ENCODE data around the gene TMEM123. TPM values are rescaled to one million over a fixed set of nuclear protein-coding genes. Genes with fewer than 3 reads are reported as not detected.
"Not testable (repeated sequence)": the region's sequence is repeated elsewhere in the genome, so short reads cannot be mapped to it uniquely, and the experiment has no call there.

Gene TMEM123
- total RNA-seq, 3 donors from 2014 or later = 177 to 189 (median 187) TPM

DNA sequence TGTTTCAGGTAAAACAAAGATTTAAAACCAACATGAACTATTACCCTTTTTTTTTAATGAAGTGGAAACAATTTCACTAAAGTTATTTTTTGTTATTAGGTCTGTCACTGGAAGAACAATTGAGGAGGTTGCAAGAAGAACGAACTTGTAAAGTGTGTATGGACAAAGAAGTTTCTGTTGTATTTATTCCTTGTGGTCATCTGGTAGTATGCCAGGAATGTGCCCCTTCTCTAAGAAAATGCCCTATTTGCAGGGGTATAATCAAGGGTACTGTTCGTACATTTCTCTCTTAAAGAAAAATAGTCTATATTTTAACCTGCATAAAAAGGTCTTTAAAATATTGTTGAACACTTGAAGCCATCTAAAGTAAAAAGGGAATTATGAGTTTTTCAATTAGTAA is 74.7 kb downstream of the TMEM123 start:
- H3K27me3 Mint-ChIP-seq (ENCODE audit: low read depth) = no peaks in the 10 kb centered on the region
- ATAC-seq = no peak
- H3K4me1 Mint-ChIP-seq (ENCODE audit: low read depth) = peaks cover 24% of the 10 kb centered on the region
- peaks cover 37% of the 10 kb centered on the region for H3K36me3 Mint-ChIP-seq (ENCODE audit: insufficient read depth)
- no peak overlapping the region for H3K4me3 Mint-ChIP-seq
- no peaks in the 10 kb centered on the region for H3K9me3 Mint-ChIP-seq
- no peak for DNase-seq

DNA sequence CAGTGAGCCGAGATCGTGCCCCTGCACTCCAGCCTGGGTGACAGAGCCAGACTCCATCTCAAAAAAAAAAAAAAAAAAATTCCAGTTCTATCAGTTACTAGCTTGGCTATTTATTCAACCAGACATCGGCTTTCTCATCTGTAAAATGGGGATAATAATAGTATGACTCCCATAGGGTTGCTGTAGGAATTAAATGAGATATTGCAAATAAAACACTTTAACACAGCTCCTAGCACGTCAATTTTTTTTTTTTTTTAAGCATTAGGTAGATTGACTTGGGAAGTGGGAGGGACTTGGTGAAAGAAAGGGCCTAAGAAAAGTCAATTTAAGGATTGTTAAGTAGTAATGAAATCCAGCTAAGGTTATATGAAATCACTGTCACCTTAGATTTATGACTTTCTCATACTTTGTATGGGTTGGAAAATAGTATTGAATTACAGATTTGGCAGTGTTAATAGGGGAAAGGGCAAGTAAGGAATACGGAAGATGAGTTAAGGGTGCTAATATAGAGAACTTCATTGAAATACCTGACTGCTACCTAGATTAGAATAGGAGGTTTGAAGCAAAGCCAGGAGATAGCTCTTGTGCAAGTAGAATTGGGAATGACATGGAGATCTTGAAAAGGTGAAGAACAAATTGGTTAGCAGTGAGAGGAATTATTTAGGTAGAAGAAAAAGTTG is 76.7 kb downstream of the TMEM123 start:
- Mint-ChIP-seq H3K4me1 (ENCODE audit: low read depth) (peaks cover 27% of the 10 kb centered on the region), H3K27me3 (ENCODE audit: low read depth) (no peaks in the 10 kb centered on the region), H3K4me3 (no peak overlapping the region), H3K9me3 (no peaks in the 10 kb centered on the region), H3K36me3 (ENCODE audit: insufficient read depth) (peaks cover 35% of the 10 kb centered on the region)
- no peak for ATAC-seq
- no peak for DNase-seq

DNA sequence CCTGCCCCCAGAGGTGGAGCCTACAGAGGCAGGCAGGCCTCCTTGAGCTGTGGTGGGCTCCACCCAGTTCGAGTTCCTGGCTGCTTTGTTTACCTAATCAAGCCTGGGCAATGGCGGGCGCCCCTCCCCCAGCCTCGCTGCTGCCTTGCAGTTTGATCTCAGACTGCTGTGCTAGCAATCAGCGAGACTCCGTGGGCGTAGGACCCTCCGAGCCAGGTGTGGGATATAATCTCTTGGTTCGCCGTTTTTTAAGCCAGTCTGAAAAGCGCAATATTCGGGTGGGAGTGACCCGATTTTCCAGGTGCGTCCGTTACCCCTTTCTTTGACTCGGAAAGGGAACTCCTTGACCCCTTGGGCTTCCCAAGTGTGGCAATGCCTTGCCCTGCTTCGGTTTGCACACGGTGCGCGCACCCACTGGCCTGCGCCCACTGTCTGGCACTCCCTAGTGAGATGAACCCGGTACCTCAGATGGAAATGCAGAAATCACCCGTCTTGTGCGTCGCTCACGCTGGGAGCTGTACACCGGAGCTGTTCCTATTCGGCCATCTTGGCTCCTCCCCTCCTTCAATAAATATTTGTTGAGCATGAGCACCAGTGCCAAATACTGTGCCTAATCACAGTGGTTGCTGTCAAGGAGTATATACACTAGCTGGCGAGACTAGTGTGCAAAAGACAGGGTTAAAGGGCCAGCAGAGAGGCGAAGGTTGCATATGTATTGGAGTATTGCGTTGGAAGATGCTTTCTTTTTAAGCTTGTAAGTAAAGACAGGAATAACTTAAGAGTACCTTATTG is 77.7 kb downstream of the TMEM123 start:
- not testable (repeated sequence) for DNase-seq; H3K27me3 Mint-ChIP-seq (ENCODE audit: low read depth); H3K4me3 Mint-ChIP-seq; ATAC-seq; H3K9me3 Mint-ChIP-seq
- peaks cover 31% of the 10 kb centered on the region for H3K36me3 Mint-ChIP-seq (ENCODE audit: insufficient read depth)
- H3K4me1 Mint-ChIP-seq (ENCODE audit: low read depth) = peaks cover 27% of the 10 kb centered on the region

DNA sequence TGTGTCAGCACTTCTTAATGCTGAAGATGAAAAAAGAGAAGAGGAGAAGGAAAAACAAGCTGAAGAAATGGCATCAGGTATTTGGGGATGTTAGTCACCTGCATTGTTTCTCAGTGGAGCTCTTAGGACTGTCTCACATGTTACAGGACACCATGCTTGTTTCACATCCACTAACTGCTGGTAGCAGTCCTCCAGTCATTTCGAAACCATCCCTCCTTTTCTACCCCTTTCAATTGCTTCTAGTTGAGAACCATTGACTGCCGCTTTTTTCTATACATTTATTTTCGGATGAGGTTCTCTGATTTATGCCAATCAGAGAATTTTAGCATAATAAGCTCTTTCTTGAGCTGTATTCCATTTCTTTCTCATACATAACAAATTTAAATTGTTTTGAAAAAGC is 84.1 kb downstream of the TMEM123 start:
- peaks cover 33% of the 10 kb centered on the region for H3K4me1 Mint-ChIP-seq (ENCODE audit: low read depth)

GRCh38 chr11:102367364-102367763 is 85.2 kb downstream of the TMEM123 start:
- ATAC-seq (peak; percentile 46 to 57), DNase-seq (no peak)
- H3K4me1 Mint-ChIP-seq (ENCODE audit: low read depth) = peaks cover 38% of the 10 kb centered on the region
- H3K27me3 Mint-ChIP-seq (ENCODE audit: low read depth) = peaks cover 2% of the 10 kb centered on the region
- H3K9me3 Mint-ChIP-seq = no peaks in the 10 kb centered on the region
- peaks cover 42% of the 10 kb centered on the region for H3K36me3 Mint-ChIP-seq (ENCODE audit: insufficient read depth)
- H3K4me3 Mint-ChIP-seq = no peak overlapping the region

More for the DNA sequence above, 84.1 kb downstream of the TMEM123 start:
- H3K4me3 Mint-ChIP-seq = no peak overlapping the region
- no peaks in the 10 kb centered on the region for H3K9me3 Mint-ChIP-seq
- no peak for DNase-seq
- H3K27me3 Mint-ChIP-seq (ENCODE audit: low read depth) = peaks cover 2% of the 10 kb centered on the region
- peaks cover 40% of the 10 kb centered on the region for H3K36me3 Mint-ChIP-seq (ENCODE audit: insufficient read depth)
- ATAC-seq = peak; percentile 80 to 82

GRCh38 chr11:102364991-102365390 is 87.6 kb downstream of the TMEM123 start:
- DNase-seq = no peak
- Mint-ChIP-seq H3K4me3 (no peak overlapping the region), H3K27me3 (ENCODE audit: low read depth) (peaks cover 2% of the 10 kb centered on the region), H3K9me3 (peaks cover 6% of the 10 kb centered on the region), H3K36me3 (ENCODE audit: insufficient read depth) (peaks cover 53% of the 10 kb centered on the region), H3K4me1 (ENCODE audit: low read depth) (peaks cover 53% of the 10 kb centered on the region)
- ATAC-seq = no peak

GRCh38 chr11:102361086-102362031 is 91.2 kb downstream of the TMEM123 start:
- peaks cover 11% of the 10 kb centered on the region for H3K9me3 Mint-ChIP-seq
- H3K27me3 Mint-ChIP-seq (ENCODE audit: low read depth) = peaks cover 2% of the 10 kb centered on the region
- peak overlapping the region; percentile 49 for H3K4me3 Mint-ChIP-seq
- peaks cover 58% of the 10 kb centered on the region for H3K36me3 Mint-ChIP-seq (ENCODE audit: insufficient read depth)
- DNase-seq = peak; percentile 23
- peaks cover 52% of the 10 kb centered on the region for H3K4me1 Mint-ChIP-seq (ENCODE audit: low read depth)
- peak; percentile 69 to 72 for ATAC-seq

GRCh38 chr11:102360681-102361080 is 91.9 kb downstream of the TMEM123 start:
- Mint-ChIP-seq H3K9me3 (peaks cover 11% of the 10 kb centered on the region), H3K4me1 (ENCODE audit: low read depth) (peaks cover 54% of the 10 kb centered on the region), H3K27me3 (ENCODE audit: low read depth) (peaks cover 2% of the 10 kb centered on the region), H3K36me3 (ENCODE audit: insufficient read depth) (peaks cover 56% of the 10 kb centered on the region), H3K4me3 (peak overlapping the region; percentile 49)
- DNase-seq (no peak), ATAC-seq (peak in 1 of 2 donors; percentile 42)

GRCh38 chr11:102359372-102359771 is 93.2 kb downstream of the TMEM123 start:
- Mint-ChIP-seq H3K36me3 (ENCODE audit: insufficient read depth) (peaks cover 57% of the 10 kb centered on the region), H3K4me3 (no peak overlapping the region), H3K9me3 (peaks cover 11% of the 10 kb centered on the region), H3K4me1 (ENCODE audit: low read depth) (peaks cover 54% of the 10 kb centered on the region), H3K27me3 (ENCODE audit: low read depth) (no peaks in the 10 kb centered on the region)
- ATAC-seq = no peak
- no peak for DNase-seq

GRCh38 chr11:102357116-102357515 is 95.4 kb downstream of the TMEM123 start:
- DNase-seq (no peak), ATAC-seq (no peak)
- Mint-ChIP-seq H3K27me3 (ENCODE audit: low read depth) (no peaks in the 10 kb centered on the region), H3K4me1 (ENCODE audit: low read depth) (peaks cover 46% of the 10 kb centered on the region), H3K36me3 (ENCODE audit: insufficient read depth) (peaks cover 59% of the 10 kb centered on the region), H3K4me3 (no peak overlapping the region), H3K9me3 (peaks cover 11% of the 10 kb centered on the region)

- ATAC-seq (peak in 1 of 2 donors; percentile 6), DNase-seq (no peak)
- H3K36me3 Mint-ChIP-seq (ENCODE audit: insufficient read depth) = peaks cover 18% of the 10 kb centered on the region
- H3K9me3 Mint-ChIP-seq = no peaks in the 10 kb centered on the region
- no peaks in the 10 kb centered on the region for H3K27me3 Mint-ChIP-seq (ENCODE audit: low read depth)
- peak overlapping the region; percentile 98 for H3K4me3 Mint-ChIP-seq
- peaks cover 42% of the 10 kb centered on the region for H3K4me1 Mint-ChIP-seq (ENCODE audit: low read depth)
Observed at GRCh38 chr11:102347462-102348370, 104.8 kb downstream of the TMEM123 start.

DNA sequence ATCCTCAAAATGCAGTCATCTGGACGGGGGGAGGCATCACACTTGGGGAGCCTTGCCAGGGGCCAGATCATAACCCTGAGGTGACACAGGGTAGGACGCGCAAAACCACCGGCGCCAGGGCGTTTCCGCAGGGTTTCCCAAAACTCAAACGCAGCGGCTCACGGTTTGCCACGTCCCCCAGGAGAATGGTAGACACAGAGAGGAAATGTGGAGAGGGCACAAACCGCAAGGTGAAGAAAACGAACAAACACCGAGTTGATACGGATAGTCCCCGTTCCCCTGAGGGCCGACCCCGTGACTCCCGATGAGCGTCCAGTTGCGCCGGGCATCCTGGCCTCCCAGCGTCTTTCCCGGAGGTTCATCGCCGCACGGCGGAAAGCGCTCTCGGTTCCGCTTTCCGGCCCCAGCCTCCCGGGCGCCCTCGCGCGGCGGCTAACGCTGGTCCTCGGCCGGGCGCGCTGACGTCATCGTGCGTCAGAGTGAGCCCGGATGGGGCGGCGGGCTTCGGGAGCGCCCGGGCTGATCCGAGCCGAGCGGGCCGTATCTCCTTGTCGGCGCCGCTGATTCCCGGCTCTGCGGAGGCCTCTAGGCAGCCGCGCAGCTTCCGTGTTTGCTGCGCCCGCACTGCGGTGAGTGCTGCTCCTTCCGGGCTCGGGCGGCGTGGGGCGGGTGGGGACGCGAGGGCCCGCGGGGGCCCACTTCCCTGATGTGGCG is 105.7 kb downstream of the TMEM123 start, which contains the start of gene BIRC2:
BIRC2 (plus strand) TSS at position 467 of the 714 bp plus-strand sequence. CDS start 2,641 bp downstream, outside the sequence.
- peaks cover 15% of the 10 kb centered on the region for H3K36me3 Mint-ChIP-seq (ENCODE audit: insufficient read depth)
- peak within 1 kb of the TSS; percentile 98 for H3K4me3 Mint-ChIP-seq
- peak; percentile 94 for DNase-seq
- peaks cover 44% of the 10 kb centered on the region for H3K4me1 Mint-ChIP-seq (ENCODE audit: low read depth)
- no peaks in the 10 kb centered on the region for H3K27me3 Mint-ChIP-seq (ENCODE audit: low read depth)
- ATAC-seq = peak; percentile 92 to 95
- no peaks in the 10 kb centered on the region for H3K9me3 Mint-ChIP-seq

DNA sequence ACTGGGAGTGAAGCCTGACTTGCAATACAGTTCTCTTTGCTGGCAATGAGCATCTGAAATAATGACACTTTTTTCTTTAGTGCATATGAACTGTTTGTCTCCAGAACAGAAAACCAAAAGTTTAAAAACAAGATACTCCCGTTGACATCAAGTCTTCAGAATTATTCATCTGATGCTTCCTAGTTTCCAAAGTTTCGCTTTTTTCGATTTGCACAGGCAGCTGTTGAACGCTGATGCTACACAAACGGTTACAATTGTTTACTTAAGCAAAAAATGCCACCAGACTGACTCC is 106.2 kb downstream of the TMEM123 start:
- ATAC-seq (no peak), DNase-seq (no peak)
- no peaks in the 10 kb centered on the region for H3K9me3 Mint-ChIP-seq
- H3K4me3 Mint-ChIP-seq = peak overlapping the region; percentile 98
- H3K36me3 Mint-ChIP-seq (ENCODE audit: insufficient read depth) = peaks cover 11% of the 10 kb centered on the region
- H3K4me1 Mint-ChIP-seq (ENCODE audit: low read depth) = peaks cover 44% of the 10 kb centered on the region
- no peaks in the 10 kb centered on the region for H3K27me3 Mint-ChIP-seq (ENCODE audit: low read depth)

Measured in activated T-cell treated with anti-CD3 and anti-CD28 coated beads, Interleukin-2, amount 50 U/mL, for 4 hours (primary cell).